HepG2 (cell line): ENCODE measurements around the gene IGFALS. TPM values are rescaled to one million over a fixed set of nuclear protein-coding genes. Genes with fewer than 3 reads are reported as not detected.

ENCODE experiments used
- BHLHE40 ChIP-seq: IDR thresholded peaks from 2 replicates; pipeline ENCODE4 v1.6.1; 2011; ENCODE audit warnings: low read length, improper control_type of control experiment
- DNMT3B ChIP-seq: conservative IDR thresholded peaks from 2 replicates; pipeline ENCODE4 v1.6.1; 2016; ENCODE audit warnings: missing biosample characterization, control low read depth
- HDAC1 ChIP-seq: sonication (generic); formaldehyde crosslinking; IDR thresholded peaks from 2 replicates; pipeline ENCODE4 v1.5.1; 2020; ENCODE audit warnings: mild to moderate bottlenecking, missing genetic modification reagents
- HNF4G ChIP-seq, 2 experiments: sonication (generic) in 1 of 2; formaldehyde crosslinking in 1 of 2; IDR thresholded peaks; 2 replicates each; pipeline versions ENCODE4 v1.4.0 to v1.6.1; 2011 to 2020; ENCODE audit warnings: borderline replicate concordance in 2 of 2, low read depth in 2 of 2, mild to moderate bottlenecking in 2 of 2, low read length in 1 of 2, missing genetic modification reagents in 1 of 2, moderate library complexity in 1 of 2
- NCOA2 ChIP-seq: sonication (generic); formaldehyde crosslinking; IDR thresholded peaks from 2 replicates; pipeline ENCODE4 v1.8.0; 2022; ENCODE audit warnings: inconsistent platforms
- ZFP37 ChIP-seq: sonication (generic); formaldehyde crosslinking; IDR thresholded peaks from 2 replicates; pipeline ENCODE4 v1.4.0; 2020; ENCODE audit warnings: missing genetic modification reagents, borderline replicate concordance
- ZFP90 ChIP-seq: sonication (generic); formaldehyde crosslinking; IDR thresholded peaks from 2 replicates; pipeline ENCODE4 v1.8.0; 2022; ENCODE audit warnings: missing genetic modification reagents, mild to moderate bottlenecking, inconsistent platforms, borderline replicate concordance
- ZNF546 ChIP-seq: sonication (generic); formaldehyde crosslinking; conservative IDR thresholded peaks from 2 replicates; pipeline ENCODE4 v1.8.1; 2023; ENCODE audit warnings: mild to moderate bottlenecking, missing genetic modification reagents
- ZNF572 ChIP-seq: sonication (generic); formaldehyde crosslinking; IDR thresholded peaks from 2 replicates; pipeline ENCODE4 v1.5.1; 2020; ENCODE audit warnings: mild to moderate bottlenecking, missing genetic modification reagents
- ZNF619 ChIP-seq: sonication (generic); formaldehyde crosslinking; IDR thresholded peaks from 2 replicates; pipeline ENCODE4 v1.4.0; 2020; ENCODE audit warnings: mild to moderate bottlenecking, missing genetic modification reagents
- ZNF761 ChIP-seq: sonication (generic); formaldehyde crosslinking; conservative IDR thresholded peaks from 2 replicates; pipeline ENCODE4 v1.4.0; 2020; ENCODE audit warnings: mild to moderate bottlenecking, missing genetic modification reagents
- polyA plus RNA-seq, 8 experiments: library from polyadenylated mRNA; depleted of rRNA in 3 of 8; stranded (reverse) in 7 of 8; unstranded in 1 of 8; fragments of >200 nt; fragmentation: Illumina TruSeq in 4 of 8; extraction: Trizol in 4 of 8; gene quantifications; 2 replicates each; pipeline versions ENCODE4 v1.2.1 to v1.2.3, GENCODE V29; 2011 to 2016; ENCODE audit warnings: low read depth in 4 of 8, missing spikeins in 1 of 8, mixed read lengths in 1 of 8; ENCODE audit not compliant: insufficient read depth in 1 of 8
- total RNA-seq, 5 experiments: library from RNA; depleted of rRNA; stranded (reverse); fragments of >200 nt; fragmentation: Illumina TruSeq; extraction: Trizol; gene quantifications; 2 replicates each; pipeline ENCODE4 v1.2.3, GENCODE V29; 2016; ENCODE audit warnings: low read depth in 1 of 5
- TF ChIP-seq, protein P1 (sequence below), 2 experiments: sonication (generic) in 1 of 2; formaldehyde crosslinking in 1 of 2; IDR thresholded peaks; 2 replicates each; pipeline versions ENCODE4 v1.4.0 to v1.6.1; 2016 to 2020; ENCODE audit warnings: borderline replicate concordance in 1 of 2, low read depth in 1 of 2, mild to moderate bottlenecking in 1 of 2, missing genetic modification reagents in 1 of 2
- TF ChIP-seq, protein P2 (sequence below): sonication (generic); formaldehyde crosslinking; IDR thresholded peaks from 2 replicates; pipeline ENCODE4 v1.8.0; 2022; ENCODE audit warnings: low read depth, missing genetic modification reagents
- TF ChIP-seq, protein P3 (sequence below): sonication (generic); formaldehyde crosslinking; IDR thresholded peaks from 2 replicates; pipeline ENCODE4 v1.5.0; 2020; ENCODE audit warnings: missing genetic modification reagents
- TF ChIP-seq, protein P4 (sequence below): IDR thresholded peaks from 2 replicates; pipeline ENCODE4 v1.4.0; 2020; ENCODE audit warnings: mild to moderate bottlenecking, missing genetic modification reagents

The IGFALS gene
- total and polyA plus RNA-seq, 2 of the 13 experiments (the other 11 are each of a cell fraction or from before 2014, with no cell fraction given) = 0.34 to 2.4 TPM

DNA sequence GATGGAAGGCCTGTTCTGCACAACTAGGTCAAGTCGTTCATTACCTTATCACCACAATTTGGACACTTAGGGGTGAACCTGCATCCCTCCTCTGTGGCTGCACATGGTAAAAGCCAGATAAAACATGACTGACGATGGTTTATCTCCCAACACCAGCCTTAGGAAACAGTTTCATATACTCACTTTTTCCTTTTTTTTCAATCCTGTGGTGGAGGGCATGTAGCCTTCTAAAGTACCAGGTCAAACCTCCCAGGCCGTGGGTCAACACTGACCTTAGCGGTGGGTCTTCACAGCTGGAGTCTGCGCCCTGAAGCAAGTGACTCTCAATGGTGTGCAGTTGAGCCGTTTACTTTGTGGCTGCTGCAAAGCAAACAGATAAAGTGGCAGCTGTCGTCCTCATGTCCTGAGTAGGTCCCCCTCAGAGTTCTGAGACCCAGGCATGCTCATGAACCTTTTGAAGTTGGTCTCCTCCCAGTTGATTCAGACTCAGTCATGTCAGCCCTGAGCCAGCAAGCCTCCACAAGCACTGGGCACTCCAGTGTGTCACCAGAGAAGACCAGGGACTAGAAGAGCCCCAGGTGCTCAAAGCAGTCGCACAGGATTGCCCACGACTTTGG, 39.4 kb upstream of the IGFALS start (continued):
- TF ChIP-seq, protein P1, sequence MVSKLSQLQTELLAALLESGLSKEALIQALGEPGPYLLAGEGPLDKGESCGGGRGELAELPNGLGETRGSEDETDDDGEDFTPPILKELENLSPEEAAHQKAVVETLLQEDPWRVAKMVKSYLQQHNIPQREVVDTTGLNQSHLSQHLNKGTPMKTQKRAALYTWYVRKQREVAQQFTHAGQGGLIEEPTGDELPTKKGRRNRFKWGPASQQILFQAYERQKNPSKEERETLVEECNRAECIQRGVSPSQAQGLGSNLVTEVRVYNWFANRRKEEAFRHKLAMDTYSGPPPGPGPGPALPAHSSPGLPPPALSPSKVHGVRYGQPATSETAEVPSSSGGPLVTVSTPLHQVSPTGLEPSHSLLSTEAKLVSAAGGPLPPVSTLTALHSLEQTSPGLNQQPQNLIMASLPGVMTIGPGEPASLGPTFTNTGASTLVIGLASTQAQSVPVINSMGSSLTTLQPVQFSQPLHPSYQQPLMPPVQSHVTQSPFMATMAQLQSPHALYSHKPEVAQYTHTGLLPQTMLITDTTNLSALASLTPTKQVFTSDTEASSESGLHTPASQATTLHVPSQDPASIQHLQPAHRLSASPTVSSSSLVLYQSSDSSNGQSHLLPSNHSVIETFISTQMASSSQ (IDR thresholded peaks at IDR 0.05; ENCODE audit: low read depth) = no peak
- TF ChIP-seq, protein P1 (CRISPR knock-in tag; IDR thresholded peaks at IDR 0.05; ENCODE audit: borderline replicate concordance) = peak; percentile 59; the same call in 1 of the 2 replicates
- TF ChIP-seq HDAC1 (CRISPR knock-in tag) (peak; percentile 86), ZNF546 (CRISPR knock-in tag) (no peak), ZNF761 (CRISPR knock-in tag) (0 out of 2 replicates have a peak, but pooled peaks have one; percentile 75), NCOA2 (CRISPR knock-in tag) (peak; percentile 76), ZNF619 (no peak), DNMT3B (CRISPR knock-in tag) (no peak), HNF4G (IDR thresholded peaks at IDR 0.05; ENCODE audit: borderline replicate concordance, low read depth, low read length) (peak; percentile 22; the same call in 1 of the 2 replicates), HNF4G (CRISPR knock-in tag; IDR thresholded peaks at IDR 0.05; ENCODE audit: borderline replicate concordance, low read depth) (no peak; the same call in 1 of the 2 replicates), ZFP37 (0 out of 2 replicates have a peak, but pooled peaks have one; percentile 78), ZFP90 (CRISPR knock-in tag) (0 out of 2 replicates have a peak, but pooled peaks have one; percentile 58), ZNF572 (CRISPR knock-in tag) (0 out of 2 replicates have a peak, but pooled peaks have one; percentile 45), BHLHE40 (peak; percentile 91)
- TF ChIP-seq, protein P2, sequence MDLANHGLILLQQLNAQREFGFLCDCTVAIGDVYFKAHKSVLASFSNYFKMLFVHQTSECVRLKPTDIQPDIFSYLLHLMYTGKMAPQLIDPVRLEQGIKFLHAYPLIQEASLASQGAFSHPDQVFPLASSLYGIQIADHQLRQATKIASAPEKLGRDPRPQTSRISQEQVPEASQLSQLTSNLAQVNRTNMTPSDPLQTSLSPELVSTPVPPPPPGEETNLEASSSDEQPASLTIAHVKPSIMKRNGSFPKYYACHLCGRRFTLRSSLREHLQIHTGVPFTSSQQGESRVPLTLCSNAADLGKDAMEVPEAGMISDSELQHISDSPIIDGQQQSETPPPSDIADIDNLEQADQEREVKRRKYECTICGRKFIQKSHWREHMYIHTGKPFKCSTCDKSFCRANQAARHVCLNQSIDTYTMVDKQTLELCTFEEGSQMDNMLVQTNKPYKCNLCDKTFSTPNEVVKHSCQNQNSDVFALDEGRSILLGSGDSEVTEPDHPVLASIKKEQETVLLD = no peak
- TF ChIP-seq, protein P3, sequence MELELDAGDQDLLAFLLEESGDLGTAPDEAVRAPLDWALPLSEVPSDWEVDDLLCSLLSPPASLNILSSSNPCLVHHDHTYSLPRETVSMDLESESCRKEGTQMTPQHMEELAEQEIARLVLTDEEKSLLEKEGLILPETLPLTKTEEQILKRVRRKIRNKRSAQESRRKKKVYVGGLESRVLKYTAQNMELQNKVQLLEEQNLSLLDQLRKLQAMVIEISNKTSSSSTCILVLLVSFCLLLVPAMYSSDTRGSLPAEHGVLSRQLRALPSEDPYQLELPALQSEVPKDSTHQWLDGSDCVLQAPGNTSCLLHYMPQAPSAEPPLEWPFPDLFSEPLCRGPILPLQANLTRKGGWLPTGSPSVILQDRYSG (CRISPR knock-in tag) = 0 out of 2 replicates have a peak, but pooled peaks have one; percentile 44
- TF ChIP-seq, protein P4, sequence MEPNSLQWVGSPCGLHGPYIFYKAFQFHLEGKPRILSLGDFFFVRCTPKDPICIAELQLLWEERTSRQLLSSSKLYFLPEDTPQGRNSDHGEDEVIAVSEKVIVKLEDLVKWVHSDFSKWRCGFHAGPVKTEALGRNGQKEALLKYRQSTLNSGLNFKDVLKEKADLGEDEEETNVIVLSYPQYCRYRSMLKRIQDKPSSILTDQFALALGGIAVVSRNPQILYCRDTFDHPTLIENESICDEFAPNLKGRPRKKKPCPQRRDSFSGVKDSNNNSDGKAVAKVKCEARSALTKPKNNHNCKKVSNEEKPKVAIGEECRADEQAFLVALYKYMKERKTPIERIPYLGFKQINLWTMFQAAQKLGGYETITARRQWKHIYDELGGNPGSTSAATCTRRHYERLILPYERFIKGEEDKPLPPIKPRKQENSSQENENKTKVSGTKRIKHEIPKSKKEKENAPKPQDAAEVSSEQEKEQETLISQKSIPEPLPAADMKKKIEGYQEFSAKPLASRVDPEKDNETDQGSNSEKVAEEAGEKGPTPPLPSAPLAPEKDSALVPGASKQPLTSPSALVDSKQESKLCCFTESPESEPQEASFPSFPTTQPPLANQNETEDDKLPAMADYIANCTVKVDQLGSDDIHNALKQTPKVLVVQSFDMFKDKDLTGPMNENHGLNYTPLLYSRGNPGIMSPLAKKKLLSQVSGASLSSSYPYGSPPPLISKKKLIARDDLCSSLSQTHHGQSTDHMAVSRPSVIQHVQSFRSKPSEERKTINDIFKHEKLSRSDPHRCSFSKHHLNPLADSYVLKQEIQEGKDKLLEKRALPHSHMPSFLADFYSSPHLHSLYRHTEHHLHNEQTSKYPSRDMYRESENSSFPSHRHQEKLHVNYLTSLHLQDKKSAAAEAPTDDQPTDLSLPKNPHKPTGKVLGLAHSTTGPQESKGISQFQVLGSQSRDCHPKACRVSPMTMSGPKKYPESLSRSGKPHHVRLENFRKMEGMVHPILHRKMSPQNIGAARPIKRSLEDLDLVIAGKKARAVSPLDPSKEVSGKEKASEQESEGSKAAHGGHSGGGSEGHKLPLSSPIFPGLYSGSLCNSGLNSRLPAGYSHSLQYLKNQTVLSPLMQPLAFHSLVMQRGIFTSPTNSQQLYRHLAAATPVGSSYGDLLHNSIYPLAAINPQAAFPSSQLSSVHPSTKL (CRISPR knock-in tag) = peak; percentile 89
